Glutamatergic neuron (in vitro differentiated cells): ENCODE results near the gene PHRF1. TPM values are rescaled to one million over a fixed set of nuclear protein-coding genes. Genes with fewer than 3 reads are reported as not detected.

Experiments used
- DNase-seq: peaks from one replicate; pipeline ENCODE4 v3.0.0; 2022
- H3K27ac Mint-ChIP-seq: one replicate; pipeline ENCODE4 v1.8.0; 2020; ENCODE audit warnings: mild to moderate bottlenecking, mixed read lengths, inconsistent platforms; ENCODE audit not compliant: unreplicated experiment
- H3K27me3 Mint-ChIP-seq: one replicate; pipeline ENCODE4 v1.8.0; 2020; ENCODE audit warnings: mild to moderate bottlenecking, moderate library complexity, mixed read lengths, inconsistent platforms; ENCODE audit not compliant: unreplicated experiment
- H3K36me3 Mint-ChIP-seq: one replicate; pipeline ENCODE4 v1.8.0; 2020; ENCODE audit warnings: mild to moderate bottlenecking, mixed read lengths, inconsistent platforms; ENCODE audit not compliant: unreplicated experiment
- H3K4me1 Mint-ChIP-seq: one replicate; pipeline ENCODE4 v1.8.0; 2020; ENCODE audit warnings: mild to moderate bottlenecking, low read depth, mixed read lengths, inconsistent platforms; ENCODE audit not compliant: unreplicated experiment
- H3K4me3 Mint-ChIP-seq: one replicate; pipeline ENCODE4 v1.8.0; 2020; ENCODE audit warnings: mild to moderate bottlenecking, mixed read lengths, inconsistent platforms; ENCODE audit not compliant: unreplicated experiment
- H3K9me3 Mint-ChIP-seq: one replicate; pipeline ENCODE4 v1.8.0; 2020; ENCODE audit warnings: mild to moderate bottlenecking, moderate library complexity, mixed read lengths, inconsistent platforms; ENCODE audit not compliant: unreplicated experiment
- CTCF ChIP-seq: fragments of 200-600 bp; sonication (generic); IDR thresholded peaks from one replicate; pipeline ENCODE4 v1.5.0; 2021; ENCODE audit not compliant: partially characterized antibody, unreplicated experiment
- total RNA-seq: library from RNA; stranded (reverse); fragmentation: NEBNext Ultra II Directional; extraction: Animal tissue kit (Norgen Biotek cat#: 25700); gene quantifications from one replicate; pipeline ENCODE4 v1.2.1, GENCODE V29; 2021; ENCODE audit not compliant: unreplicated experiment

The PHRF1 gene
- total RNA-seq, 1 donor from 2014 or later, result 41.6 TPM

DNA sequence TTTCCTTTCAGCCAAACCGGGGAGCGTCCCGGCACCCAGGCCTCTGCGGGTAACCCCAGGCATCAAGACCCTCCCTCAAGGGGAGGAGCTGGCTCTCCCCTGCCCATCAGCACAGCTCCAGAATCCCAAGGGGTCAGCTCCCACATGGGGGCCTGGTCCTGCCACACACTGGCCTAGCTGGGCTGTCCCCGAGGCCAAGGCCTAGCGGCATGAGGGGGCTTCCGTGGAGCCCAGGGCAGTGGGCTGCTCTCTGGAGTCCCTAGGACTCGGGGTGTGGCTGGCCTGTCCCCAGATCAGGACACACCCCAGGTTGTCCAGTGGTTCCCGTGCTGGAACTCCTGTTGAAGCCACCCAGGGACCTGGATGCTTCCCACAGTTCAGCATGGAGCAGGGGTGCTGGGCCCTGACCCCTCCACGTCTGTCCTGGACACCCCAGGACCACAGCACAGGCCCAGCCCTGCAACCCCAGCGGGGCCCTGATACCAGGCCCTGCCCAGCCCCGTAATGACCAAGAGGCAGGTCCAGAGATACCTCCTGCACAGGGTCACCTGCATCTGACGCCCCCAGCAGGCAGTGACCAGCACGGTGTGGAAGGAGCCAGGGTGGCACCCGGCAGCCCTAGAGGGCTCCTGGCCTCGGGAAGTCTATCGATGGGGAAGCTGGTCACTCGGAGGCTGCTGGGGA is 46.4 kb upstream of the PHRF1 start:
- DNase-seq, result no peak
- no peak overlapping the region for H3K27ac Mint-ChIP-seq
- no peaks in the 10 kb centered on the region for H3K9me3 Mint-ChIP-seq
- TF ChIP-seq CTCF, result no peak
- no peak overlapping the region for H3K4me3 Mint-ChIP-seq
- H3K4me1 Mint-ChIP-seq, result peaks cover 2% of the 10 kb centered on the region
- H3K27me3 Mint-ChIP-seq, result peaks cover 2% of the 10 kb centered on the region
- no peaks in the 10 kb centered on the region for H3K36me3 Mint-ChIP-seq

DNA sequence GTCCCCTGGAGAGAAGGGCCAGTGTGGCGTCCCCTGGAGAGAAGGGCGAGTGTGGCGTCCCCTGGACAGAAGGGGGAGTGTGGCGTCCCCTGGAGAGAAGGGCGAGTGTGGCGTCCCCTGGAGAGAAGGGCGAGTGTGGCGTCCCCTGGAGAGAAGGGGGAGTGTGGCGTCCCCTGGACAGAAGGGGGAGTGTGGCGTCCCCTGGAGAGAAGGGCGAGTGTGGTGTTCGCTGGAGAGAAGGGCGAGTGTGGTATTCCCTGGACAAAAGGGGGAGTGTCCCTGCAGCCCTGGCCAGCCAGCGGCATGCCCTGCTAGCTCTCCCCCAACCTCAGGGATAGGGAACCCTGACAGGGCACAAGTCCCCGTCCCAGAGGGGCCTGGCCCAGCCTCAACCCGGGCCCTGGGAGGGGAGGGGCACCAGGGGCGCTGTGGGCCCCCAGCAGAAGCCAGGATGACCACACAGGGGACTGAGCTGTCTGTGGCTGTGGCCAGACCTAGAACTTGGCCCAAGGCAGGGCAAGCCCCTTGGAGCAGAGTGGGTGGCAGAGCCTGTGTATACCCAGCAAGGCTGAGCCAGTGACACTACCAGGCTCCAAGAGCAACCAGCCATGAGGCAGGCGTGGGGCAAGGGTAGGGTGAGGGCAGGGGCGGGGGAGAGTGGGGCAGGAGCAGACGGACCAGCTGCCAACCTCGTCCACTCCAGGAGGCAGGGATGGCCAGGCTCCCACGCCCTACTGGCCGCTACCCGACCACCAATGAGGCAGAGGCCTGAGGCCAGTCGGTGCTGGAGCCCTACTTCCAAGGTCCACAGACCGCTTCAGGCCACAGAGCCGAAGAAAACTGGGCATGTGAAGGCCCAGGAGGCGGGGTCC is 45.1 kb upstream of the PHRF1 start:
- Mint-ChIP-seq H3K36me3 (no peaks in the 10 kb centered on the region), H3K4me3 (no peak overlapping the region), H3K9me3 (peaks cover 2% of the 10 kb centered on the region), H3K27me3 (peaks cover 2% of the 10 kb centered on the region), H3K4me1 (peaks cover 2% of the 10 kb centered on the region), H3K27ac (no peak overlapping the region)
- no peak for TF ChIP-seq CTCF
- no peak for DNase-seq

GRCh38 chr11:531919-532526 is 44.2 kb upstream of the PHRF1 start:
- Mint-ChIP-seq H3K4me3 (no peak overlapping the region), H3K27me3 (peaks cover 4% of the 10 kb centered on the region), H3K9me3 (peaks cover 5% of the 10 kb centered on the region), H3K36me3 (no peaks in the 10 kb centered on the region), H3K4me1 (peaks cover 2% of the 10 kb centered on the region), H3K27ac (no peak overlapping the region)
- DNase-seq, result no peak
- no peak for TF ChIP-seq CTCF

GRCh38 chr11:532527-532985 is 43.7 kb upstream of the PHRF1 start:
- TF ChIP-seq CTCF, result no peak
- Mint-ChIP-seq H3K27me3 (peaks cover 4% of the 10 kb centered on the region), H3K4me1 (peaks cover 2% of the 10 kb centered on the region), H3K27ac (no peak overlapping the region), H3K9me3 (peaks cover 5% of the 10 kb centered on the region), H3K36me3 (no peaks in the 10 kb centered on the region), H3K4me3 (no peak overlapping the region)
- no peak for DNase-seq
